ENCODE data around the gene PLXNA2. TPM values are rescaled to one million over a fixed set of nuclear protein-coding genes. Genes with fewer than 3 reads are reported as not detected.

The PLXNA2 gene
- total RNA-seq, 1 experiment from 2014 or later: 8.7 TPM

- H3K9me3 ChIP-seq (replicated peaks): no peaks in the 10 kb centered on the region
- H3K27ac ChIP-seq: no peak overlapping the region
- peaks cover 36% of the 10 kb centered on the region for H3K36me3 ChIP-seq
- H3K4me3 ChIP-seq: no peak overlapping the region
- H3K27me3 ChIP-seq (replicated peaks): no peaks in the 10 kb centered on the region
- DNase-seq (ENCODE audit: low read depth in 1 of 2, low spot score in 2 of 2): no peak
- H3K4me1 ChIP-seq (replicated peaks): no peaks in the 10 kb centered on the region
Observed at GRCh38 chr1:208058267-208058666, 185.9 kb downstream of the PLXNA2 start.

- Histone ChIP-seq H3K4me3 (no peak overlapping the region), H3K9me3 (replicated peaks) (no peaks in the 10 kb centered on the region), H3K36me3 (peaks cover 47% of the 10 kb centered on the region), H3K27me3 (replicated peaks) (no peaks in the 10 kb centered on the region), H3K4me1 (replicated peaks) (no peaks in the 10 kb centered on the region), H3K27ac (no peak overlapping the region)
- no peak for DNase-seq (ENCODE audit: low read depth in 1 of 2, low spot score in 2 of 2)
Observed at GRCh38 chr1:208057056-208057455, 187.1 kb downstream of the PLXNA2 start.

GRCh38 chr1:208055535-208055934 lies 188.6 kb downstream of the PLXNA2 start:
- DNase-seq (ENCODE audit: low read depth in 1 of 2, low spot score in 2 of 2): no peak
- no peaks in the 10 kb centered on the region for H3K9me3 ChIP-seq (replicated peaks)
- no peaks in the 10 kb centered on the region for H3K4me1 ChIP-seq (replicated peaks)
- no peak overlapping the region for H3K4me3 ChIP-seq
- H3K36me3 ChIP-seq: peaks cover 60% of the 10 kb centered on the region
- H3K27me3 ChIP-seq (replicated peaks): no peaks in the 10 kb centered on the region
- H3K27ac ChIP-seq: no peak overlapping the region

- peaks cover 64% of the 10 kb centered on the region for H3K36me3 ChIP-seq
- H3K4me3 ChIP-seq: no peak overlapping the region
- DNase-seq (ENCODE audit: low read depth in 1 of 2, low spot score in 2 of 2): no peak
- H3K27ac ChIP-seq: no peak overlapping the region
- H3K9me3 ChIP-seq (replicated peaks): no peaks in the 10 kb centered on the region
- no peaks in the 10 kb centered on the region for H3K27me3 ChIP-seq (replicated peaks)
- no peaks in the 10 kb centered on the region for H3K4me1 ChIP-seq (replicated peaks)
Observed at GRCh38 chr1:208054911-208055379, 189.2 kb downstream of the PLXNA2 start.

- no peak overlapping the region for H3K27ac ChIP-seq
- H3K27me3 ChIP-seq (replicated peaks): no peaks in the 10 kb centered on the region
- no peaks in the 10 kb centered on the region for H3K4me1 ChIP-seq (replicated peaks)
- peaks cover 69% of the 10 kb centered on the region for H3K36me3 ChIP-seq
- no peaks in the 10 kb centered on the region for H3K9me3 ChIP-seq (replicated peaks)
- H3K4me3 ChIP-seq: no peak overlapping the region
- no peak for DNase-seq (ENCODE audit: low read depth in 1 of 2, low spot score in 2 of 2)
Observed at GRCh38 chr1:208054485-208054884, 189.7 kb downstream of the PLXNA2 start.

GRCh38 chr1:208053661-208054060 lies 190.5 kb downstream of the PLXNA2 start:
- H3K27ac ChIP-seq: no peak overlapping the region
- no peak overlapping the region for H3K4me3 ChIP-seq
- H3K9me3 ChIP-seq (replicated peaks): no peaks in the 10 kb centered on the region
- H3K36me3 ChIP-seq: peaks cover 62% of the 10 kb centered on the region
- H3K27me3 ChIP-seq (replicated peaks): no peaks in the 10 kb centered on the region
- no peak for DNase-seq (ENCODE audit: low read depth in 1 of 2, low spot score in 2 of 2)
- H3K4me1 ChIP-seq (replicated peaks): no peaks in the 10 kb centered on the region

- no peak for DNase-seq (ENCODE audit: low read depth in 1 of 2, low spot score in 2 of 2)
- peaks cover 59% of the 10 kb centered on the region for H3K36me3 ChIP-seq
Observed at GRCh38 chr1:208052926-208053407, 191.2 kb downstream of the PLXNA2 start.

GRCh38 chr1:208052135-208052534 lies 192.0 kb downstream of the PLXNA2 start:
- Histone ChIP-seq H3K36me3 (peaks cover 63% of the 10 kb centered on the region), H3K27ac (no peak overlapping the region)

More at GRCh38 chr1:208052926-208053407, 191.2 kb downstream of the PLXNA2 start:
- no peaks in the 10 kb centered on the region for H3K9me3 ChIP-seq (replicated peaks)
- no peaks in the 10 kb centered on the region for H3K27me3 ChIP-seq (replicated peaks)
- H3K27ac ChIP-seq: no peak overlapping the region
- H3K4me1 ChIP-seq (replicated peaks): no peaks in the 10 kb centered on the region
- H3K4me3 ChIP-seq: no peak overlapping the region

GRCh38 chr1:208051651-208052050 lies 192.5 kb downstream of the PLXNA2 start:
- H3K36me3 ChIP-seq: peaks cover 67% of the 10 kb centered on the region
- H3K4me1 ChIP-seq (replicated peaks): no peaks in the 10 kb centered on the region
- no peak overlapping the region for H3K27ac ChIP-seq
- H3K4me3 ChIP-seq: no peak overlapping the region
- no peaks in the 10 kb centered on the region for H3K27me3 ChIP-seq (replicated peaks)
- no peak for DNase-seq (ENCODE audit: low read depth in 1 of 2, low spot score in 2 of 2)
- no peaks in the 10 kb centered on the region for H3K9me3 ChIP-seq (replicated peaks)

More at GRCh38 chr1:208052135-208052534, 192.0 kb downstream of the PLXNA2 start:
- Histone ChIP-seq H3K4me3 (no peak overlapping the region), H3K9me3 (replicated peaks) (no peaks in the 10 kb centered on the region), H3K27me3 (replicated peaks) (no peaks in the 10 kb centered on the region), H3K4me1 (replicated peaks) (no peaks in the 10 kb centered on the region)
- DNase-seq (ENCODE audit: low read depth in 1 of 2, low spot score in 2 of 2): no peak

GRCh38 chr1:208048904-208049303 lies 195.3 kb downstream of the PLXNA2 start:
- Histone ChIP-seq H3K4me3 (no peak overlapping the region), H3K4me1 (replicated peaks) (no peaks in the 10 kb centered on the region), H3K9me3 (replicated peaks) (no peaks in the 10 kb centered on the region), H3K36me3 (peaks cover 80% of the 10 kb centered on the region), H3K27ac (no peak overlapping the region), H3K27me3 (replicated peaks) (no peaks in the 10 kb centered on the region)
- no peak for DNase-seq (ENCODE audit: low read depth in 1 of 2, low spot score in 2 of 2)

GRCh38 chr1:208047975-208048374 lies 196.2 kb downstream of the PLXNA2 start:
- Histone ChIP-seq H3K27ac (no peak overlapping the region), H3K4me3 (no peak overlapping the region), H3K9me3 (replicated peaks) (no peaks in the 10 kb centered on the region), H3K36me3 (peaks cover 78% of the 10 kb centered on the region), H3K27me3 (replicated peaks) (no peaks in the 10 kb centered on the region), H3K4me1 (replicated peaks) (no peaks in the 10 kb centered on the region)
- DNase-seq (ENCODE audit: low read depth in 1 of 2, low spot score in 2 of 2): no peak

- H3K27me3 ChIP-seq (replicated peaks): no peaks in the 10 kb centered on the region
- peaks cover 76% of the 10 kb centered on the region for H3K36me3 ChIP-seq
- no peaks in the 10 kb centered on the region for H3K9me3 ChIP-seq (replicated peaks)
- H3K27ac ChIP-seq: no peak overlapping the region
- no peak for DNase-seq (ENCODE audit: low read depth in 1 of 2, low spot score in 2 of 2)
- no peaks in the 10 kb centered on the region for H3K4me1 ChIP-seq (replicated peaks)
- H3K4me3 ChIP-seq: no peak overlapping the region
Observed at GRCh38 chr1:208047476-208047934, 196.7 kb downstream of the PLXNA2 start.

- H3K36me3 ChIP-seq: peaks cover 74% of the 10 kb centered on the region
- no peaks in the 10 kb centered on the region for H3K9me3 ChIP-seq (replicated peaks)
- H3K27ac ChIP-seq: no peak overlapping the region
- H3K4me3 ChIP-seq: no peak overlapping the region
- DNase-seq (ENCODE audit: low read depth in 1 of 2, low spot score in 2 of 2): no peak
- no peaks in the 10 kb centered on the region for H3K27me3 ChIP-seq (replicated peaks)
- H3K4me1 ChIP-seq (replicated peaks): no peaks in the 10 kb centered on the region
Observed at GRCh38 chr1:208045463-208046260, 198.5 kb downstream of the PLXNA2 start.

- Histone ChIP-seq H3K36me3 (peaks cover 77% of the 10 kb centered on the region), H3K27ac (no peak overlapping the region), H3K9me3 (replicated peaks) (no peaks in the 10 kb centered on the region), H3K27me3 (replicated peaks) (no peaks in the 10 kb centered on the region), H3K4me1 (replicated peaks) (no peaks in the 10 kb centered on the region), H3K4me3 (no peak overlapping the region)
- DNase-seq (ENCODE audit: low read depth in 1 of 2, low spot score in 2 of 2): no peak
Observed at GRCh38 chr1:208044589-208045462, 199.4 kb downstream of the PLXNA2 start.

Data from SJSA1 (cell line).